Osteoblast (primary cell): ENCODE measurements around the gene KCNJ11. TPM values are rescaled to one million over a fixed set of nuclear protein-coding genes. Genes with fewer than 3 reads are reported as not detected.

ENCODE experiments used
- DNase-seq: peaks from one replicate; pipeline ENCODE4 v3.0.0; 2011; ENCODE audit warnings: low spot score, mixed read lengths; ENCODE audit not compliant: insufficient read length; ENCODE audit errors: missing footprints
- H2AFZ ChIP-seq: 2 replicates; pipeline ENCODE4 v1.6.0; 2011; ENCODE audit warnings: mild to moderate bottlenecking, low read length
- H3K27ac ChIP-seq: 2 replicates; pipeline ENCODE4 v1.5.1; 2011; ENCODE audit warnings: mild to moderate bottlenecking, low read depth, low read length, moderate library complexity
- H3K27me3 ChIP-seq: 2 replicates; pipeline ENCODE4 v1.6.0; 2012; ENCODE audit warnings: mild to moderate bottlenecking, control low read depth, inconsistent platforms, low read length, moderate library complexity; ENCODE audit not compliant: insufficient read depth
- H3K36me3 ChIP-seq: 2 replicates; pipeline ENCODE4 v1.5.1; 2011; ENCODE audit warnings: mild to moderate bottlenecking, low read length, control low read depth, moderate library complexity; ENCODE audit not compliant: insufficient read depth
- H3K4me1 ChIP-seq: 2 replicates; pipeline ENCODE4 v1.5.1; 2011; ENCODE audit warnings: mild to moderate bottlenecking, low read length, control low read depth, moderate library complexity; ENCODE audit not compliant: insufficient read depth
- H3K4me2 ChIP-seq: 2 replicates; pipeline ENCODE4 v1.6.0; 2011; ENCODE audit warnings: mild to moderate bottlenecking, low read length; ENCODE audit not compliant: insufficient read depth
- H3K4me3 ChIP-seq: fragments of 200-600 bp; sonication (generic); 3 replicates; pipeline ENCODE4 v1.5.1; 2012; ENCODE audit warnings: mild to moderate bottlenecking, low read length, inconsistent platforms; ENCODE audit not compliant: insufficient read depth
- H3K79me2 ChIP-seq: 2 replicates; pipeline ENCODE4 v1.6.0; 2012; ENCODE audit warnings: mild to moderate bottlenecking, low read length, control low read depth, inconsistent platforms; ENCODE audit not compliant: insufficient read depth
- H3K9me3 ChIP-seq: 2 replicates; pipeline ENCODE4 v1.5.1; 2011; ENCODE audit warnings: low read depth, low read length, control low read depth
- H4K20me1 ChIP-seq: 2 replicates; pipeline ENCODE4 v1.6.0; 2012; ENCODE audit warnings: mild to moderate bottlenecking, low read length, control low read depth; ENCODE audit not compliant: insufficient read depth
- CTCF ChIP-seq: IDR thresholded peaks from 2 replicates; pipeline ENCODE4 v1.5.1; 2011; ENCODE audit warnings: mild to moderate bottlenecking, low read depth, low read length, moderate library complexity; ENCODE audit errors: extremely low read depth
- total RNA-seq: library from RNA; depleted of rRNA; stranded (reverse); fragments of >200 nt; gene quantifications from 2 replicates; pipeline ENCODE4 v1.2.3, GENCODE V29; 2012

Gene KCNJ11
- total RNA-seq, 1 donor: under 0.01 TPM

GRCh38 chr11:17396598-17397310 lies 8.3 kb upstream of the KCNJ11 start:
- no peak overlapping the region for H3K27ac ChIP-seq
- no peak for DNase-seq
- H3K9me3 ChIP-seq: no peaks in the 10 kb centered on the region
- H3K79me2 ChIP-seq: no peaks in the 10 kb centered on the region
- no peak overlapping the region for H2AFZ ChIP-seq
- H3K27me3 ChIP-seq: peaks cover 12% of the 10 kb centered on the region
- H3K4me2 ChIP-seq: no peak overlapping the region
- H3K4me1 ChIP-seq: no peaks in the 10 kb centered on the region
- H3K4me3 ChIP-seq: no peak overlapping the region
- no peaks in the 10 kb centered on the region for H3K36me3 ChIP-seq
- no peaks in the 10 kb centered on the region for H4K20me1 ChIP-seq
- TF ChIP-seq CTCF: no peak

- Histone ChIP-seq H3K27me3 (peaks cover 6% of the 10 kb centered on the region), H3K36me3 (no peaks in the 10 kb centered on the region), H3K4me2 (no peak overlapping the region), H4K20me1 (no peaks in the 10 kb centered on the region), H3K27ac (no peak overlapping the region), H2AFZ (no peak overlapping the region), H3K4me3 (no peak overlapping the region), H3K4me1 (no peaks in the 10 kb centered on the region), H3K79me2 (no peaks in the 10 kb centered on the region), H3K9me3 (no peaks in the 10 kb centered on the region)
- TF ChIP-seq CTCF: no peak
- no peak for DNase-seq
Observed at GRCh38 chr11:17395978-17396377, 7.5 kb upstream of the KCNJ11 start.

DNA sequence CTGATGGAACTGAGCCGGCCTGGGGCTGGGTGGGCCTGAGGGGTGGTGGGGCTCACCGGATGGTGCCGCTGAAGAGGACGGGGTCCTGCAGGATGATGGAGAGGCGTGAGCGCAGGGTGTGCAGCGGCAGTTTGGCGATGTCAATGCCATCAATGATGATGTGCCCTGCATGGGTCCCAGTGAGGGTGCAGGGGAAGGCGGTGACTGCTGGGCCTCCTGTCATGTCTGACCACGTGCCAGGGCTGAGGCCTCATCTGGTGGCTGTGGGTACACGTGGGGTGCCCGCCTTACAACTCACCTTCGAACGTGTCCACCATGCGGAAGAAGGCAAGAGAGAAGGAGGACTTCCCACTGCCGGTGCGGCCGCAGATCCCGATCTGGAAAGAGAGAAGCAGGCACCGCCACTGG lies 7.1 kb upstream of the KCNJ11 start:
- no peak overlapping the region for H3K4me2 ChIP-seq
- H2AFZ ChIP-seq: no peak overlapping the region

More for the DNA sequence above, 7.1 kb upstream of the KCNJ11 start:
- Histone ChIP-seq H3K36me3 (no peaks in the 10 kb centered on the region), H3K27me3 (peaks cover 7% of the 10 kb centered on the region), H3K27ac (no peak overlapping the region), H3K9me3 (no peaks in the 10 kb centered on the region), H3K79me2 (no peaks in the 10 kb centered on the region), H4K20me1 (no peaks in the 10 kb centered on the region), H3K4me1 (no peaks in the 10 kb centered on the region), H3K4me3 (no peak overlapping the region)
- no peak for DNase-seq
- TF ChIP-seq CTCF: no peak
